NCI-H1092 (cell line): ENCODE results near the gene PITPNM3.
A peak's percentile ranks its signal among the peaks of the same experiment; 100 is the strongest.
"Not testable (repeated sequence)": the region's sequence is repeated elsewhere in the genome, so short reads cannot be mapped to it uniquely, and the experiment has no call there.

Experiments used
- DNase-seq: peaks from one replicate; lab custom pipeline; 2025; lab: John Stamatoyannopoulos, UW

PITPNM3 gene

DNA sequence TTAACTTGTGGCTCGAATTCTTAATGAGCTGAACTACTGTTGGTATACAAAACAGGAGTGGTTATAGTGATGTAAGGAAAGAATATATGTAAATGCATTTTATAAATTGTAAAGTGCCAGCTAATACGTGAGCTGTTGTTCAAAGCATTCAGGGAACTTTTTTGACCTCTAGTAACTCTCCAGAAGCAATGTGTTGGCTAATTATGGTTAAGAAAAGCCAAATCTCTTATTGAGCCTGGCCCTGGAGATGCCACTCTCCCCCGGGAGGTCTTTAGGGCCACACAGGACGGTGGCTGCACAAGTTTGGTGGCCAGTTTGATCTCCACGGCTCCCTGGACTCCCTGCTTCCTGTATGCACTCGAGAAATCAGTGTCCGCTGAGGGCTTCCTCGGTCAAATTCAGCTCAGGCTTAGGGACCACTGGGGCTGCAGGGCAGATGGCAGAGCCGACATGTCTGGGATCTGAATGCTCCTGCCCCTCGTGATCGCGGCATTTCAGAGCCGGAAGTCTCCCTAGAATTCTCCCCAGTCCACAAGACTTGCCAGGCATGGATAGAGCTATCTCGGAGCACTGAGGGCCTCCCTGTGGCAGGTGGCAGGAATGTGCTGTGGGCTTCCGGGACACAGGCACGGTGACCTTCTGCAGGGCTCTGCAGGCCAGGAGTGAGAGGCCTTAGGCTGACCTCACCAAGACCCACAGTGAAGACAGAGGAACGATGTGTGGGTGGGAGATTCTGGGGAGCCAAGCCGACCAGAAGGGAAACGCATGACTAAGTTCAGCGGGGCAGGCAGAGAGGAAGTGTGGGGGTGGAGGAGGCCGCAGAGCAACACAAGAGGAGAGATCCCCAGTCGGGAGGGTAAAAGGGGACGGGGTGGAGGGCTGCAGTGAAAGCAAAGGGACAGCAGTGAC lies 18.6 kb upstream of the PITPNM3 start:
- no peak for DNase-seq

DNA sequence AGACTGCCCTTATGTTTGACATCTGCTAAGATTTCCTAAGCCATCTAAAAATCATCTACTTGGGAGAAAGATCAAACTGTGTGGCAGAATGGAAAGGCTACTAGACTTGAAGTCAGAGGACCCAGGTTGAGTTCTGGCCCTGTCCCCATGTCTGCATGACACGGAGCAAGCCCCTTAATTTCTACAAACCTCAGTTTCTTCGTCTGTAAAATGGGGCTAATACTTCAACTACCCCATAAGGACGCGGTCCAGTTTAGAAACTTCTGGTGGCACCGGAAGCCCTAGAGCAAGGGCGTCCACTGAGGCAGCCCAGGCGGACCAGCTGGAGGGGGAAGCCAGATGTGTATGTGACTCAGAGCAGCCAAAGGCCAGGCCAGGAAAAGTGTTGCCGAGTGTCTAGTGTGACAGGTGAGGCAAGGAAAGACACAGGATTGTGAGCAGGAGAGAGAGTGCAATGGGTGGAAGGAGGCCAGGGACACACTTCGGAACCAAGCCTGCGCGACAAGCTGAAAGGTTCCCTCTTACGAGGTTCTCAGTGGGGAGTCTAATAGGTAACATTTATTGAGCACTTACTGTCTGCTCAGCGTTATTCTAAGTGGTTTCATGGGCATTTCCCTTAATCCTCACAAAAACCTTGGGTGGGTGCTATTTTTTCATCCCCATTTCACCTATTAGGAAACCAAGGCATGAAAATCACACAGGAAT lies 17.8 kb upstream of the PITPNM3 start:
- no peak for DNase-seq

DNA sequence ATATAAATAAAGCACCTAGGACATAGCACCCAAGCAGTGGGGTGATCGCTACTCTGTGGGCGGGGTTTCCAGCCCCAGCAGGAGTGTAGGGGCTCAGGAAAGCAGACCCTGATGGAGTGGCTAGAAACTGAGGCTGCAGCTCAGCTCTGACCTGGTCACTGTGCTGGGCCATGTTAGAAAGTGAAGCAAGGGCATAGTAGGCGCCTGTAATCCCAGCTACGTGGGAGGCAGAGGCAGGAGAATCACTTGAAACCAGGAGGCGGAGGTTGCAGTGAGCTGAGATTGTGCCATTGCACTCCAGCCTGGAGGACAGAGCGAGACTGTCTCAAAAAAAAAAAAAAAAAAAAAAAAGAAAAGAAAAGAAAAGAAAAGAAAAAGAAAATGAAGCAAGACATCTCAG lies 17.1 kb upstream of the PITPNM3 start:
- not testable (repeated sequence) for DNase-seq

GRCh38 chr17:6572972-6573370 lies 16.6 kb upstream of the PITPNM3 start:
- DNase-seq: no peak

DNA sequence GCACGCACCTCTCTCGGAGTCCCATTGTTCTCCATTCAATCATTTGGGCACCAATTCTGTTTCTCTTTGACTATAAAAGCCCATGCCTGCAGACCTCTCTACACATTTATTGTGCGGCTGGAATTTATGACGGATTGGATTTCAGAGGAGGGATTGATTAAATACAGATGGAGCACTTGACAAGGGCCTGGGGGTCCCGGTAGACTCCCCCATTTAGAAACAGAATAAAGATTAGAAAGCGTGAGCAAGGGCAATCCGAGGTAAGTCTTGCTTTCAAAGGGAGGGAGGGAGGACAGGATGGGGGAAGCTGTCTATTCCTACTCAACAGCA lies 15.1 kb upstream of the PITPNM3 start:
- no peak for DNase-seq

DNA sequence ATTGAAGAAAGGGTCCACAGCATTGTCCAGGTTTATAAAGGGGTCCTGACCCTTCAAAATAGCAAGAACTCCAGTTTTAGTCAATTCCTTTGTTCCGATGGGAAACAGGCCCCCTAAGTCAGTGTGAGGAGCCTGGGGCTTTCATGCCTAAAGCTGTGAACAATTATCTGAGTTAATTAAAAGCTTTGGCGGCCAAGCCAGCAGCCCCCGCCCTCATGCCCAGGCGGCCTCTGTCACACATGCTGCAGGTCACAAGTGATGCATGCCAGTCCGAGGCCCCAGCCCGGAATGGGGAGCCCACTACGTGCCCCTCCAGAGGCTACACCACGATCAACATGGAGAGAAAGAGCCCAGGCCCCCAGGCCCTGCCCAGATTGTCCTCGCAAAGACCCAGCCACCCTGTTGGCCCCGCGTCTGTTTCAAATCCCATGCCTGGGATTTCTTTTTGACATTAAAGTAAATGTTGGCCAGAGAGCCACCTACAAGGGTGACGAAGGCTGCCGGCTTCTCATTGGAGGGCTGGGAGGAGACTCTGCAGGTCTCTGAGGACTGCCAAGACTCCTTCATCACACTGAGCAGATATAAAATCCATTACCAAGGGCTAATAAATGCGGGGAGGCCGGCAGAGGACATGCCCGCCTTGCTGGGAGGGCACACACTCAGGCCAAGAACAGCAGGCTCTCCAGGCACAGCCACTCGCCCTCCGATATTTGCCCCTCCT lies 14.5 kb upstream of the PITPNM3 start:
- DNase-seq: peak; percentile 29

- no peak for DNase-seq
Measured at GRCh38 chr17:6569370-6570285, 13.3 kb upstream of the PITPNM3 start.

- no peak for DNase-seq
Measured at GRCh38 chr17:6568184-6568758, 11.9 kb upstream of the PITPNM3 start.

GRCh38 chr17:6567528-6568183 lies 11.3 kb upstream of the PITPNM3 start:
- DNase-seq: no peak

GRCh38 chr17:6561446-6561845 lies 5.1 kb upstream of the PITPNM3 start:
- DNase-seq: no peak

DNA sequence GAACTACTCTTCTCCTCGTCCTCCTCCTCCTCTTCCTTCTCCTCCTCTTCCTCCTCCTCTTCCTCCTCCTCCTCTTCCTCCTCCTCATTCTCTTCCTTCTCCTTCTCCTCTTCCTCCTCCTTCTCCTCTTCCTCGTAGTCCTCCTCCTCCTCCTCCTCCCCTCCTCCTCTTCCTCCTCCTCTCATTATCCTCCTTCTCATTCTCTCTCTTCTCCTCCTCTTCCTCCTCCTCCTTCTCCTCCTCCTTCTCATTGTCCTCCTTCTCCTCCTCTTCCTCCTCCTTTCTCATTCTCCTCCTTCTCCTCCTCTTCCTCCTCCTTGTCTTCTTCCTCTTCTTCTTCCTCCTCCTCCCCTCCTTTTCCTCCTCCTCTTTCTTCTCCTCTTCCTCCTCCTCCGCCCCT lies 4.1 kb upstream of the PITPNM3 start:
- no peak for DNase-seq

DNA sequence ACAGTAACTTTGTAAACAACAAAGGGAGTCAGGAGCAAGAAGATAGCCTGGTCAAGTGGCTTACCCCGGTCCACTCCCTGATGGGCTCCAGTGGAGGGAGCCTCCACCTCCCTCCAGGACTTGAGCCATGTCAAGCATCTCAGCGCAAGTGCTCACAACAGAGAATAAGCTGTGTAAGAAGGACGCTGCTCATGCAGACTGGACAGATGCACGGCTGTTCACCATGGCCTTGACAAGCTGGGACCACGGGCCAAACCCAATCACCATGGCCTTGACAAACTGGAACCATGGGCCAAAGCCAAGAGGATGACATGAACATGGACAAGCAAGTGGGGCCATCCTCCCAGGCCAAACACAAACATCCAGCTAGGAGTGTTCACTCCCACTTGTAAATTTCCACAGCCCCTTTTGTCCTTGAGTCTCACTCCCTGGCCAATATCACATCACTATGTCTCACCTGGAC lies 3.4 kb upstream of the PITPNM3 start:
- no peak for DNase-seq

- DNase-seq: no peak
Measured at GRCh38 chr17:6558932-6559752, 2.8 kb upstream of the PITPNM3 start.

DNA sequence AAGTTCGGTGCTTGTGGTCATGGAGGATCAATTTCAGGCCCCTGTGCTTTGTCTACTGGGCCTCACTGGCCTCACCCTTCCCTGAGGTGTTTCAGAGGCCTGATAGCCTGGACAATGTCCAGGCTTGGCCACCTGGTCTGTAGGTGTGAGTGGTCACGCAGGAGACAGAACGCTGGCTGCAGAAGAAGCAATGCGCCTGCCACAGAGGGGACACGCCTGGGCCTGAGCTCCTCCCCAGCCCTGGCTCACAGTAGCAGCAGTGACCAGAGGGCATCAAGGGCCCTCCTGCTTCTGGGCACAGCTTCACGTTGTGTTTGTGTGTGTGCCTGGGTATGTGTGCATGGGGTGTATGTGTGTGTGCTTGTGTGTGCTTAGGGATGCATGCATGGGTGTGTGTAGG lies 1.9 kb upstream of the PITPNM3 start:
- DNase-seq: no peak

GRCh38 chr17:6557040-6557438 lies 684 bp upstream of the PITPNM3 start:
- no peak for DNase-seq

- no peak for DNase-seq
Measured at GRCh38 chr17:6555331-6556120, 829 bp downstream of the PITPNM3 start.

- no peak for DNase-seq
Measured at GRCh38 chr17:6554871-6555330, 1.5 kb downstream of the PITPNM3 start.

- DNase-seq: no peak
Measured at GRCh38 chr17:6554342-6554741, 2.0 kb downstream of the PITPNM3 start.
